Gastrocnemius medialis (tissue), 4 donors: ENCODE data around the gene TMEM8B. TPM values are rescaled to one million over a fixed set of nuclear protein-coding genes. Genes with fewer than 3 reads are reported as not detected.
A peak's percentile ranks its signal among the peaks of the same experiment; 100 is the strongest.

ENCODE experiments used
- ATAC-seq, 2 donors: fragments of 150-250 bp; one replicate each; pipeline ENCODE4 v1.9.1; 2016
- DNase-seq, 2 donors: peaks; one replicate each; pipeline ENCODE4 v3.0.0-alpha.2; 2019
- H3K27ac ChIP-seq, 4 donors: fragments of 200-600 bp; sonication (generic); 1 replicate in 1 of 4; 2 replicates in 3 of 4; pipeline ENCODE4 v1.5.1; 2016 to 2018; ENCODE audit warnings: mild to moderate bottlenecking in 2 of 4, moderate library complexity in 1 of 4
- H3K27me3 ChIP-seq, 3 donors: fragments of 200-600 bp; sonication (generic) in 2 of 3; 1 replicate in 1 of 3; 2 replicates in 2 of 3; pipeline versions ENCODE4 v1.5.1 to v1.6.0; 2016 to 2019; ENCODE audit warnings: mild to moderate bottlenecking in 1 of 3, moderate library complexity in 1 of 3
- H3K36me3 ChIP-seq, 2 donors: fragments of 200-600 bp; sonication (generic) in 1 of 2; one replicate each; pipeline ENCODE4 v1.5.1; 2017 to 2018
- H3K4me1 ChIP-seq, 2 donors: fragments of 200-600 bp; sonication (generic) in 1 of 2; one replicate each; pipeline ENCODE4 v1.5.1; 2016 to 2017; ENCODE audit warnings: mild to moderate bottlenecking in 2 of 2
- H3K4me3 ChIP-seq, 4 donors: fragments of 200-600 bp; sonication (generic) in 3 of 4; 1 replicate in 1 of 4; 2 replicates in 3 of 4; pipeline ENCODE4 v1.5.1; 2016 to 2019; ENCODE audit warnings: mild to moderate bottlenecking in 2 of 4
- H3K9me3 ChIP-seq, 3 donors: fragments of 200-600 bp; sonication (generic) in 2 of 3; 1 replicate in 1 of 3; 2 replicates in 2 of 3; pipeline ENCODE4 v1.5.1; 2016 to 2019
- CTCF ChIP-seq, 5 experiments: fragments of 450-650 bp in 3 of 5; fragments of 200-600 bp in 2 of 5; sonication (generic) in 2 of 5; IDR thresholded peaks in 4 of 5; conservative IDR thresholded peaks in 1 of 5; 1 replicate in 4 of 5; 2 replicates in 1 of 5; pipeline ENCODE4 v1.5.1; 2016 to 2019; ENCODE audit warnings: antibody characterized with exemption in 5 of 5, mild to moderate bottlenecking in 3 of 5, moderate library complexity in 3 of 5
- POLR2A ChIP-seq, 2 donors: fragments of 450-650 bp; IDR thresholded peaks; one replicate each; pipeline ENCODE4 v1.6.1; 2017; ENCODE audit warnings: antibody characterized with exemption in 2 of 2, mild to moderate bottlenecking in 2 of 2, moderate library complexity in 2 of 2
- in situ Hi-C, 4 donors: fragments of 200-750 bp; cut with MboI; loops; one replicate each; pipeline versions ENCODE4 v1.15.0 to v1.8.0; 2017; ENCODE audit warnings: low sequenced_read_pairs in 4 of 4
- intact Hi-C: fragments of 100-400 bp; cut with DNase I; formaldehyde crosslinking; loops from one replicate; pipeline ENCODE4 v1.15.1; 2023; ENCODE audit warnings: low total_unique reads
- total RNA-seq, 4 donors: library from RNA; depleted of rRNA; stranded (reverse); fragments of >200 nt; gene quantifications; one replicate each; pipeline versions ENCODE4 v1.1.0 to v1.2.3, GENCODE V29; 2016

Gene TMEM8B
- total RNA-seq, 4 donors from 2014 or later, result 1.9 to 6.4 (median 6.1) TPM

GRCh38 chr9:35813434-35814105, 15.5 kb upstream of the TMEM8B start:
- Histone ChIP-seq H3K27me3 (no peaks in the 10 kb centered on the region), H3K36me3 (peaks cover 0 to 10% of the 10 kb centered on the region in 2 donors), H3K4me1 (peaks cover 30 to 34% of the 10 kb centered on the region in 2 donors), H3K9me3 (no peaks in the 10 kb centered on the region), H3K27ac (peak overlapping the region; percentile 95 to 98 (median 96)), H3K4me3 (no peak overlapping the region)
- peak in 2 of 5 experiments; percentile 27 to 30 for TF ChIP-seq CTCF (IDR thresholded peaks at IDR 0.05 in 4 of 5, conservative IDR thresholded peaks at IDR 0.05 in 1 of 5)
- no peak for TF ChIP-seq POLR2A (IDR thresholded peaks at IDR 0.05)
- intact Hi-C loops (loop anchor here (5.0 to 10.0 kb wide), 4 partner anchors 156 to 819 kb away; partner anchors contain the start of genes ATOSB, CCDC107 and RMRP), in situ Hi-C loops (no loop called here)
- no peak for ATAC-seq
- DNase-seq, result no peak

GRCh38 chr9:35814106-35814840, 14.8 kb upstream of the TMEM8B start:
- Histone ChIP-seq H3K4me3 (peak overlapping the region; percentile 78 to 93 (median 84)), H3K9me3 (no peaks in the 10 kb centered on the region), H3K27me3 (no peaks in the 10 kb centered on the region), H3K4me1 (peaks cover 30 to 34% of the 10 kb centered on the region in 2 donors), H3K27ac (peak overlapping the region; percentile 95 to 98 (median 96)), H3K36me3 (peaks cover 0 to 5% of the 10 kb centered on the region in 2 donors)
- no peak for TF ChIP-seq POLR2A (IDR thresholded peaks at IDR 0.05)
- peak in 3 of 5 experiments; percentile 5 to 33 (median 16) for TF ChIP-seq CTCF (IDR thresholded peaks at IDR 0.05 in 4 of 5, conservative IDR thresholded peaks at IDR 0.05 in 1 of 5)
- intact Hi-C loops, result loop anchor here (5.0 to 10.0 kb wide), 4 partner anchors 157 to 819 kb away; partner anchors contain the start of genes ATOSB, CCDC107 and RMRP
- ATAC-seq (peak; percentile 18 to 24), DNase-seq (peak in 1 of 2 donors; percentile 64)
- in situ Hi-C loops, result no loop called here

GRCh38 chr9:35814841-35815543, 14.0 kb upstream of the TMEM8B start, which contains the start of gene HINT2:
TSS of gene HINT2 (minus strand) at chr9:35815042. CDS start at chr9:35814979, 63 bp downstream.
- DNase-seq (peak; percentile 95 to 98), ATAC-seq (peak; percentile 87 to 95)
- H3K36me3 ChIP-seq, result peaks cover 0 to under 1% of the 10 kb centered on the region in 2 donors
- peak within 1 kb of the TSS; percentile 95 to 98 (median 96) for H3K27ac ChIP-seq
- no peaks in the 10 kb centered on the region for H3K9me3 ChIP-seq
- peak within 1 kb of the TSS; percentile 78 to 93 (median 84) for H3K4me3 ChIP-seq
- no peaks in the 10 kb centered on the region for H3K27me3 ChIP-seq
- in situ Hi-C loops (no loop called here), intact Hi-C loops (loop anchor here (1.0 to 10.0 kb wide), 6 partner anchors 14 to 820 kb away; partner anchors contain the start of genes ATOSB, CCDC107, CREB3 and RMRP)
- H3K4me1 ChIP-seq, result peaks cover 30 to 34% of the 10 kb centered on the region in 2 donors
- TF ChIP-seq POLR2A (IDR thresholded peaks at IDR 0.05) (peak; percentile 92 to 94), CTCF (IDR thresholded peaks at IDR 0.05 in 4 of 5, conservative IDR thresholded peaks at IDR 0.05 in 1 of 5) (peak in 1 of 5 experiments; percentile 3)

- no peaks in the 10 kb centered on the region for H3K9me3 ChIP-seq
- no peak overlapping the region for H3K27ac ChIP-seq
- DNase-seq, result no peak
- intact Hi-C loops, result loop anchor here (10.0 kb wide), 2 partner anchors 702 to 822 kb away; partner anchors contain the start of gene ATOSB
- ATAC-seq, result no peak
- no peaks in the 10 kb centered on the region for H3K27me3 ChIP-seq
- TF ChIP-seq CTCF (IDR thresholded peaks at IDR 0.05 in 4 of 5, conservative IDR thresholded peaks at IDR 0.05 in 1 of 5) (peak in 1 of 5 experiments; percentile 10), POLR2A (IDR thresholded peaks at IDR 0.05) (no peak)
- in situ Hi-C loops, result no loop called here
- H3K4me1 ChIP-seq, result peaks cover 20 to 24% of the 10 kb centered on the region in 2 donors
- no peak overlapping the region for H3K4me3 ChIP-seq
- no peaks in the 10 kb centered on the region for H3K36me3 ChIP-seq
These were observed 12.3 kb upstream of the TMEM8B start for GRCh38 chr9:35816708-35817107.
